K562 (cell line): ENCODE data around the gene NUP85.

Source experiments
- ATF1 ChIP-seq, 2 experiments: fragments of 450-650 bp in 1 of 2; IDR thresholded peaks; 2 replicates each; pipeline ENCODE4 v1.6.1; 2016; ENCODE audit warnings: missing compliant biosample characterization in 1 of 2, missing genetic modification characterization in 1 of 2
- MAFK ChIP-seq: IDR thresholded peaks from 2 replicates; pipeline ENCODE4 v1.6.1; 2011; ENCODE audit warnings: low read length, improper control_type of control experiment
- MXI1 ChIP-seq: IDR thresholded peaks from 2 replicates; pipeline ENCODE4 v1.6.1; 2011; ENCODE audit warnings: low read depth, mild to moderate bottlenecking, improper control_type of control experiment, low read length
- PML ChIP-seq: IDR thresholded peaks from 2 replicates; pipeline ENCODE4 v1.6.1; 2012; ENCODE audit warnings: low read length, inconsistent platforms
- SMARCC2 ChIP-seq: fragments of 450-650 bp; IDR thresholded peaks from 2 replicates; pipeline ENCODE4 v1.6.1; 2017; ENCODE audit warnings: antibody characterized with exemption, moderate library complexity, mild to moderate bottlenecking, low read depth
- SMARCE1 ChIP-seq: fragments of 450-650 bp; IDR thresholded peaks from 2 replicates; pipeline ENCODE4 v1.7.1; 2016; ENCODE audit warnings: mild to moderate bottlenecking
- ZNF274 ChIP-seq: IDR thresholded peaks from 2 replicates; pipeline ENCODE4 v1.6.1; 2011; ENCODE audit warnings: low read depth, mild to moderate bottlenecking, low read length, moderate library complexity, borderline replicate concordance
- TF ChIP-seq, protein P1 (sequence below), 3 experiments: IDR thresholded peaks in 2 of 3; conservative IDR thresholded peaks in 1 of 3; 2 replicates each; pipeline ENCODE4 v1.5.1; 2011 to 2012; ENCODE audit warnings: low read length in 3 of 3, mild to moderate bottlenecking in 3 of 3, control low read depth in 2 of 3, improper control_type of control experiment in 1 of 3, inconsistent platforms in 1 of 3, low read depth in 1 of 3, mixed read lengths in 1 of 3, moderate library complexity in 1 of 3; ENCODE audit not compliant: insufficient read depth in 2 of 3
- TF ChIP-seq, protein P2 (sequence below): fragments of 250-450 bp; sonication (Bioruptor Pico); IDR thresholded peaks from 2 replicates; pipeline ENCODE4 v1.5.1; 2021; ENCODE audit warnings: mild to moderate bottlenecking
- TF ChIP-seq, protein P3 (sequence below): sonication (generic); formaldehyde crosslinking; IDR thresholded peaks from 2 replicates; pipeline ENCODE4 v1.8.1; 2023; ENCODE audit warnings: mild to moderate bottlenecking, missing genetic modification reagents

DNA sequence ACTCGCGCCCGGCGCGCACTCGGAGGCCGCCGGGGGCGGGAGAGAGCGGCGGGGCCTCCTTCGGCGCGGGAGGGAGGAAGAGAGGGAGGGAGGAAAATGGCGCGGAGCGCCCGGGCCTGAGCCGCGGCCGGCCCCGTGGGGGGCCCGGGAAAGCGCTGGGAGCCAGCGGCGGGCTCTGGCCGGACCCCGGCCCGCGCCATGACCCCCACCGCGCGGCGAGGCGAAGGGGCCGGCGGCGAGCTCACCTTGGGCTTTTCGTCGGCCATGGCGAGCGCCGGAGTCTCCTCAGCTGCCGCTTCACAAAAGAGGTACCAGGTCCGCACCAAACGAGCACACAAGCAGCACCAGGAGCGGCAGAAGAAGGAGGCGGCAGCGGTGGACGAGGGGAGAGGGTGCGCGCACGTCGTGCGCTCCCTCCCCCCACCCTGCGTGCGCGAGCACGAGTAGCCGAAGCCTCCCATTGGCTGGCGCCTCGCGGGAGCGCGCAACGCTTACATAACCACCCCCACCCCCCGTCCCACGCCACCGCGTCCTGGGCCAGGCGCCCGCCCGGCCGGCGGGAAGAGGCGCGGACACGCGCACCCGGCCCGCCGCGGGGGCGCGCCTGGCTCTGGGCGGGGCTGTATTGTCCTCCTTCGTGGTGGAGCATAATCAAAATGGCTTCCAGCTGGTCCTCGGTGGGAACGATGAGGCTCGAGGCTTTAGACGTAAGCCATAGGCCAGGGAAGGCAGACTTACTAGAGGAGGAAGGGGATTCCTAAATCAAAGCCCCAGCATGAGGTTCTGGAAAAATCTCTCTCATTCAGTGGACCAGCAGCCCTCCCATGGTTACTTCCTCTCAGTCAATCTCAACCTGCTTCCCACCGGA is 22.7 kb upstream of the NUP85 start, which contains the start of gene SUMO2:
- TF ChIP-seq SMARCC2 (no peak), MXI1 (no peak), ATF1 (CRISPR knock-in tag; IDR thresholded peaks at IDR 0.05) (no peak), ATF1 (tag; IDR thresholded peaks at IDR 0.05) (peak; percentile 70), PML (no peak), MAFK (no peak), SMARCE1 (no peak), ZNF274 (no peak)
- TF ChIP-seq, protein P1, sequence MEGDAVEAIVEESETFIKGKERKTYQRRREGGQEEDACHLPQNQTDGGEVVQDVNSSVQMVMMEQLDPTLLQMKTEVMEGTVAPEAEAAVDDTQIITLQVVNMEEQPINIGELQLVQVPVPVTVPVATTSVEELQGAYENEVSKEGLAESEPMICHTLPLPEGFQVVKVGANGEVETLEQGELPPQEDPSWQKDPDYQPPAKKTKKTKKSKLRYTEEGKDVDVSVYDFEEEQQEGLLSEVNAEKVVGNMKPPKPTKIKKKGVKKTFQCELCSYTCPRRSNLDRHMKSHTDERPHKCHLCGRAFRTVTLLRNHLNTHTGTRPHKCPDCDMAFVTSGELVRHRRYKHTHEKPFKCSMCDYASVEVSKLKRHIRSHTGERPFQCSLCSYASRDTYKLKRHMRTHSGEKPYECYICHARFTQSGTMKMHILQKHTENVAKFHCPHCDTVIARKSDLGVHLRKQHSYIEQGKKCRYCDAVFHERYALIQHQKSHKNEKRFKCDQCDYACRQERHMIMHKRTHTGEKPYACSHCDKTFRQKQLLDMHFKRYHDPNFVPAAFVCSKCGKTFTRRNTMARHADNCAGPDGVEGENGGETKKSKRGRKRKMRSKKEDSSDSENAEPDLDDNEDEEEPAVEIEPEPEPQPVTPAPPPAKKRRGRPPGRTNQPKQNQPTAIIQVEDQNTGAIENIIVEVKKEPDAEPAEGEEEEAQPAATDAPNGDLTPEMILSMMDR (IDR thresholded peaks at IDR 0.05 in 2 of 3, conservative IDR thresholded peaks at IDR 0.05 in 1 of 3; ENCODE audit: insufficient read depth in 2 of 3, low read depth in 1 of 3, low read length in 3 of 3), result peak; percentile 34 to 38 (median 35); a peak in 2 of 6 replicates
- TF ChIP-seq, protein P2, sequence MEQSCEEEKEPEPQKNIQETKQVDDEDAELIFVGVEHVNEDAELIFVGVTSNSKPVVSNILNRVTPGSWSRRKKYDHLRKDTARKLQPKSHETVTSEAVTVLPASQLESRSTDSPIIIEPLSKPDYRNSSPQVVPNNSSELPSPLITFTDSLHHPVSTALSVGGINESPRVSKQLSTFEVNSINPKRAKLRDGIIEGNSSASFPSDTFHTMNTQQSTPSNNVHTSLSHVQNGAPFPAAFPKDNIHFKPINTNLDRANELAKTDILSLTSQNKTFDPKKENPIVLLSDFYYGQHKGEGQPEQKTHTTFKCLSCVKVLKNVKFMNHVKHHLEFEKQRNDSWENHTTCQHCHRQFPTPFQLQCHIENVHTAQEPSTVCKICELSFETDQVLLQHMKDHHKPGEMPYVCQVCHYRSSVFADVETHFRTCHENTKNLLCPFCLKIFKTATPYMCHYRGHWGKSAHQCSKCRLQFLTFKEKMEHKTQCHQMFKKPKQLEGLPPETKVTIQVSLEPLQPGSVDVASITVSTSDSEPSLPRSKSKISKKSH (CRISPR knock-in tag), result no peak
- TF ChIP-seq, protein P3, sequence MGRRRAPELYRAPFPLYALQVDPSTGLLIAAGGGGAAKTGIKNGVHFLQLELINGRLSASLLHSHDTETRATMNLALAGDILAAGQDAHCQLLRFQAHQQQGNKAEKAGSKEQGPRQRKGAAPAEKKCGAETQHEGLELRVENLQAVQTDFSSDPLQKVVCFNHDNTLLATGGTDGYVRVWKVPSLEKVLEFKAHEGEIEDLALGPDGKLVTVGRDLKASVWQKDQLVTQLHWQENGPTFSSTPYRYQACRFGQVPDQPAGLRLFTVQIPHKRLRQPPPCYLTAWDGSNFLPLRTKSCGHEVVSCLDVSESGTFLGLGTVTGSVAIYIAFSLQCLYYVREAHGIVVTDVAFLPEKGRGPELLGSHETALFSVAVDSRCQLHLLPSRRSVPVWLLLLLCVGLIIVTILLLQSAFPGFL (CRISPR knock-in tag), result no peak
